H1 (cell line): ENCODE data around the gene CAMK1. TPM values are rescaled to one million over a fixed set of nuclear protein-coding genes. Genes with fewer than 3 reads are reported as not detected.

Experiments used
- CBX5 ChIP-seq: fragments of 300-800, 300-1000 bp; sonication (generic); IDR thresholded peaks from 2 replicates; pipeline ENCODE4 v1.7.1; 2016; ENCODE audit warnings: antibody characterized with exemption, low read length, low read depth
- CTBP2 ChIP-seq: IDR thresholded peaks from 2 replicates; pipeline ENCODE4 v1.7.0; 2011; ENCODE audit warnings: borderline replicate concordance, mild to moderate bottlenecking, moderate library complexity, mixed read lengths, low read length; ENCODE audit not compliant: insufficient read depth, insufficient read length
- GABPA ChIP-seq: IDR thresholded peaks from 2 replicates; pipeline ENCODE4 v1.6.1; 2011; ENCODE audit warnings: mild to moderate bottlenecking, low read length, moderate library complexity, borderline replicate concordance; ENCODE audit not compliant: insufficient read depth
- GTF2F1 ChIP-seq: IDR thresholded peaks from 2 replicates; pipeline ENCODE4 v1.6.1; 2012; ENCODE audit warnings: low read depth, low read length, improper control_type of control experiment, borderline replicate concordance
- polyA plus RNA-seq, 7 experiments: library from polyadenylated mRNA; depleted of rRNA in 3 of 7; stranded (reverse) in 5 of 7; unstranded in 2 of 7; fragments of >200 nt in 5 of 7; fragments of 200-250 nt in 2 of 7; gene quantifications; 1 replicate in 5 of 7; 2 replicates in 1 of 7; 4 replicates in 1 of 7; pipeline versions ENCODE4 v1.2.1 to v1.2.3, GENCODE V29; 2011 to 2013; ENCODE audit warnings: missing spikeins in 2 of 7, mixed read lengths in 2 of 7
- total RNA-seq: library from RNA; stranded (reverse); fragmentation: NEBNext Ultra II Directional; extraction: Animal tissue kit (Norgen Biotek cat#: 25700); gene quantifications from 2 replicates; pipeline ENCODE4 v1.2.1, GENCODE V29; 2021

Gene CAMK1
- total and polyA plus RNA-seq, 2 of the 8 experiments (the other 6 are each of a cell fraction or from before 2014, with no cell fraction given): 4.9 to 5.1 TPM

- TF ChIP-seq GABPA (no peak), CBX5 (no peak), GTF2F1 (no peak), CTBP2 (no peak)
- TF ChIP-seq, all 59 proteins: peak for 0
Observed at GRCh38 chr3:9743548-9743947, 26.2 kb downstream of the CAMK1 start (continued).
